Breast epithelium (tissue), 3 donors: ENCODE measurements around the gene FIBIN.

Experiments used
- CTCF ChIP-seq, 3 donors: fragments of 450-650 bp; IDR thresholded peaks; one replicate each; pipeline ENCODE4 v1.5.1; 2016 to 2017; ENCODE audit warnings: antibody characterized with exemption in 3 of 3, mild to moderate bottlenecking in 3 of 3, moderate library complexity in 3 of 3
- POLR2A ChIP-seq: fragments of 450-650 bp; IDR thresholded peaks from one replicate; pipeline ENCODE4 v1.6.1; 2016; ENCODE audit warnings: antibody characterized with exemption, mild to moderate bottlenecking, moderate library complexity
- POLR2AphosphoS5 ChIP-seq, 3 donors: sonication (generic); formaldehyde crosslinking; IDR thresholded peaks; one replicate each; pipeline ENCODE4 v1.6.1; 2017; ENCODE audit warnings: antibody characterized with exemption in 3 of 3

DNA sequence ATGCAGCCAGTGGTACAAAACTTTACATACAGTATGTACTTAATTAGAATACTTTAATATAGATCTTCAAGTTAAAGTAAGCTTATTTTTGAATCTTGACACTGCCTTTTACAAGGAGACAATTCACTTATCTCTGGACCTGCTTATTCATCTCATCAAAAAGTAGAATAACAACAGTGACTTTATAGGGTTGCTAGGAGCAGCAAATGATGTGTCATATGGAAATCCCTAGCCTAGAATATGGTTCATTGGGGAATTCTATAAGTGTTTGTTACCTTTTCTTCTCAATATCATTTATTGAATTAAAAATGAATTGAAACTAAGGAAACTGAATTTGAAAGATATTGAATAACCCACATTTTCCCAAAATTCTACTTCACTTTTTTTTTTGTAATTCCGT is 45.0 kb upstream of the FIBIN start:
- no peak for TF ChIP-seq POLR2AphosphoS5 (IDR thresholded peaks at IDR 0.05)
- TF ChIP-seq CTCF (IDR thresholded peaks at IDR 0.05), result no peak
- TF ChIP-seq POLR2A, result no peak
